HG03060 (cell line): ENCODE results near the gene P4HB.
A peak's percentile ranks its signal among the peaks of the same experiment; 100 is the strongest.

ENCODE experiments used
- ATAC-seq: cut with Tn5 transposase; IDR thresholded peaks from one replicate; pipeline ENCODE4 v1.9.1; 2021; ENCODE audit warnings: low read depth, moderate number of reproducible peaks; ENCODE audit not compliant: unreplicated experiment

Gene P4HB

DNA sequence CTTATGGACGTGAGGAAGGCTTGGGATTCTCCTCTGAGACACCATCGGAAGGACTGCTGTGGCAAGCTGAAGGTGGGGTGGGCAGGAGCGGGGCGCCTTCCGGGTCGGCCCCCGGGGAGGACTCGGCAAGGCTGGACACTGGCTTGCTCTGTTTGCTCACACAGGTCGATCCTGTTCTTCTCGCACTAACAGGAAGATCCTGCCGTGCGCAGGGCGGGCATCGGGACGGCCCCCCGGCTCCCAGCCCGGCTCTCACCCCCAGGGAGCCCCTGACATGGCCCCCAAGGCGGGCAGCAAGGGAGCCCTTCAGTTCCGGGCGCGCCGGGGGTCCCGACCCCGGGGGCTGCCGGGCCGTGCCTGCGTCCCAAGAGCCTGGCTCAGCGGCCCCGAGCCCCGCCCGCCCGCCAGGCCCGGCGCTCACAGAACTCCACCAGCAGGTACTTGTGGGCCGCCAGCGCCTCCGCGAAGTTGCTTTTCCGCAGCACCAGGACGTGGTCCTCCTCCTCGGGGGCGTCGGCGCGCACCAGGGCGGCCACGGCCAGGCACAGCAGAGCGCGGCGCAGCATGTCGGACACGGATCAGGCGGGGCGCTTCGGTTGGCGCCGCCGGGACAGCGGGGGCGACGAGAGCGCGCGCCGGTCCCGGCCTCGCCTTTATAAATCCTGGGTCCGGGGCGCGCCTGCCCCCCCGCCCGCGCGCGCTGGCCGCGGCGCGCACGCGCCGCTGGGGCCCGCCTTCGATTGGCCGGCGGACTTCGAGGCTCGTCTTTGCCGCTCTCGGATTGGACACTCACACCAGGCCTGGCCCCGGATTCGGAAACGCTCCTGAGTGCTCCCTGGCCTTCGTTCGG lies at the start of gene P4HB:
P4HB (minus strand) TSS at position 630 of the 850 bp plus-strand sequence; CDS start at position 566, 64 bp downstream.
- peak; percentile 14 for ATAC-seq

DNA sequence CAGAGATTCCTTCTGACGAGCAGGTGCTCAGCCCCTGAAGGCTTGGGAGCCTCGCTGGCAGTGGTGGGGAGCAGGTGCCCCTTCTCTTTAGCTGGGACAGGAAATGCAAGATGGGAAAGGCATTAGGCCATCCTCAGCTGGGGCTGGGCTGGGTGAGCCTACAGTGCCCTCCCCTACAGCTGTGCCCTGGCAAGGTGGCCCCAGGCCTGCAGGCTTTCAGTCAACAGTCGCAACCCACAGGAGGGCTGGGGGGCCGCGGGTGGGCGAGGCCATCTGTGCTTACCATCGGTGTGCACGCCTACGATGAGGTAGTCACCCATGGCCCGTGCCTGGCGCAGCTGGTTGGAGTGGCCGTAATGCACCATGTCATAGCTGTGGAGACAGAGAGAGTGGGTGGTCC lies 48.9 kb upstream of the P4HB start:
- ATAC-seq: no peak

DNA sequence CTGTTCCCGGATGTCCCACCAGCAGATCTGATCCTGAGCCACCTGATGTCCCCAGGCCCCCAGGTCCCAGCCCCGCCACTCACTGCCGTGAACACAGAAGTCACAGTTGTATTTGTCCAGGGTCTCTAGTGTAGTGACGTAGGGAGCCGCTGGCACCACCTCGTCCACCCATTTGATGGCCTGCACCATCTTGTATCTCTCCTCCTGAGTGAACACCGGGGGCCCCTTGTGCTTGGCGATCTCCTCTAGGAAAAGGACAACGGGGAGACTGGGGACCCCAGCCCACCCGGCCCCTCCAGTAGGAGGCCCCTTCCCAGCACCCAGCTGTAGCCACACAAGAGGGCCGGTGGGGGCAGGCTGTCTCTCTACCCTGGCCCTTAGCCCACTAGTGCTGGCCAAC lies 48.5 kb upstream of the P4HB start:
- ATAC-seq: no peak

DNA sequence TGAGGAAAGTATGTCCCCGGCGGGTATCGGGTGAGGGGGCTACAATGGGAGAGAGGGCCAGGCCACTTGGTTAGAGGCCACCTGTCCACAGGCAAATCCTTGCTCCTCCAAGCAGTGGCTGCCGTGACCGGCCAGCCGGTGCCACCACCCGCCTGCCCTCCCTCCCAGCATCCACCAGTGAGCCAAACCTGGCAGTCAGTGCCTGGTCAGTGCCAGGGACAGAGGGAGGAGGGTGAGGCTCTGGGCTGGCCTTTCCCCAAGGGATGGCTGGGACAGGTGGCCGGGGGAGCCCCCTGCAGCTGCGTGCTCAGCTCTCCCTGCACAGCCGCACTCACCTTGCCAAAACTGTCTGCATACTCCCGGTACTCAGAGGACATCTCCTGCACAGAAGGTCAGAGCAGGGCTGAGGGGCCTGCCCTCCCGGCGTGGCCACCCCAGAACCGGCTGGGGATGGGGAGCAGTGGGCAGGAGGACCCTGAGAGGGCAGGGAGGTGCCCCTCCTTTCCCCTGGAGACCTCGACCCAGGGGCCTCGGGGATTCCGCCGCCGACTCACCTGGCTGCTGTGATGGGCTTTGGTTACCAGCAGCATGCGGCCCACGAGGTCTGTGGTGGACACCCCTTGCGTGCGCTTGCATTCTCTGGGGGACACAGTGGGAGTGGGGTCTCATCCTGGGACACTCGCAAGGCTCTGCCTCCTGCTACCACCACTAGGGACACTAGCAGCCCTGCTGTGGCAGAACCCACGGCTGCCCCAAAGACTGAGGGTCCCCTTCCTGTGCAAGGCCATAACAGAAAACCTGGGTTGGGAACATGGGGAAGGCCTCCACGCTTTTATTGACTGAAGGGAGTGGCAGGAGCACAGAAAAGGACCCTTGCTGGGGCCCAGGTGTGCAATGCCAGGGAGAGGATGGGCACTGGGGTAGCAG lies 47.1 kb upstream of the P4HB start:
- ATAC-seq: no peak

DNA sequence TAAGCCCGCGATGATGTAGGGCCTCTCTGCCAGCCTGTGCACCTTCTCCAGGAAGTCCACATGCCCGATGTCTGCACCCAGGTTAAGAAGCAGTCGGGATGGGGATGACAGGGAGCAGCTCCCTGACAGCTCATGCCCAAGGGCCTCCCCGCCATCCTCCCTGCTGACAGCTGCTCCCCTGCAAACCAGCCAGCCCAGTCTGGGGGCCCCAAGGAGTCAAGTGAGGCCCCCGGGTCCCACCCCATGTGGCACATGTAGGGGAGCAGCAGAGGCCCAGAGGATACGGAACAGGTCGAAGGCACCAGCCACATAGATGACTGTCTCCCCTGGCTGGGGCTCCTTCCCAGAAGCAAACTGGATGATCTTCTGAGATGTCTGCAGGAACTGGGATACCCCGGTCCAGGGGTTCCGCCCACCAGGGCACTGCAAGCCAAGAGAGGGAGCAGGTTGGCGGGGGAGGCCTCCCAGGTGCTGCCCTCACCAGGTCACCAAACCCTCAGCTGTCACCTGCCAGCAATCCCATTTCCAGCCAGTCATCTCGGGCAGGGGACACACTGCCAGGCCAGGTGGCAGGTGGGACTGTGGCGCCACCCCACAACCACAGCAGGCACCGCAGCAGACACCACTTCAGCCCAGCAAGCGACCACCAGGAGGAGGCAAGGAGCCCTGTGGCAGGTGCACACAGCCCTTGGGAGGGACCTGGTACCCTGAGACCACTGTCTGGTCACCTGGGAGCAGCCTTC lies 46.3 kb upstream of the P4HB start:
- ATAC-seq: no peak

DNA sequence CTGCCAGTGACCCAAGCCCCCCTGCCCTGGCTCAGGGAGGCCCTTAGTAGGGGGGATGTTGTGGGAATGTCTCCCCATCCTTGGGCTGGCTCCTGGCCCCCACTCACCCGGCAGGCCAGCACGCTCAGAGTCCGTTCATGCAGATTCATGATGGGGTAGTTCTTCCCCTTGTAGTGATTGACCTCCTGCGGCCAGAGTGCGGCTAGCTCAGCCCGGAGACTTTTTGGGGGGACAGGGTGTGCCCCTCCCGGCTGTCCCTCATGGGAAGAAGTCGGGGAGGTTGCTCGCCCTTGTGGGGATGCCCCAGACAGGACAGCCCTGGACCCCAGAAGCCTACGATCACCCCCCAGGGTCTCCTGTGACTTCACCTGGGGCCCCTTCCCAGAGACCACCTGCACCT lies 45.7 kb upstream of the P4HB start:
- no peak for ATAC-seq

DNA sequence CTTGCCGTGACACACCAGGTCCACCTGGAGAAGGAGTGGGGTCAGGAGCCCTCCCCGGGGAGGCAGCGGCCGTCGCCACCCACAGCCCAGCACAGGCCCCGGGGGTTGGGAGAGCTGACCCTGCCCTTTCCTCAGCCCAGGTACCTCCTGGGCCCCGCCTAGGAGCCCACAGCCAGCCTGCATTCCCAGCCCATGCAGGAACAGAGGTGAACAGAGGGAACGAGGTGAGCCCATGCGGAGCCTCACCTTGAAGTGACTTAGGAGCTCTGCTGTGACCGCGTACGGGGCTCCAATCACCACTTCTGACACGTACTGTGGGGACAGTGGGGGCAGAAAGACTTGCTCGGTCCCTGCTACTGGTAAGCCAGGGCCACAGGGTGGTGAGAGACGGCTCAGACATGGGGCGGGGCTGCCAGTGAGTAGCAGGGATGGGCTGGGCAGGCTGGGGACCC lies 45.1 kb upstream of the P4HB start:
- ATAC-seq: no peak

DNA sequence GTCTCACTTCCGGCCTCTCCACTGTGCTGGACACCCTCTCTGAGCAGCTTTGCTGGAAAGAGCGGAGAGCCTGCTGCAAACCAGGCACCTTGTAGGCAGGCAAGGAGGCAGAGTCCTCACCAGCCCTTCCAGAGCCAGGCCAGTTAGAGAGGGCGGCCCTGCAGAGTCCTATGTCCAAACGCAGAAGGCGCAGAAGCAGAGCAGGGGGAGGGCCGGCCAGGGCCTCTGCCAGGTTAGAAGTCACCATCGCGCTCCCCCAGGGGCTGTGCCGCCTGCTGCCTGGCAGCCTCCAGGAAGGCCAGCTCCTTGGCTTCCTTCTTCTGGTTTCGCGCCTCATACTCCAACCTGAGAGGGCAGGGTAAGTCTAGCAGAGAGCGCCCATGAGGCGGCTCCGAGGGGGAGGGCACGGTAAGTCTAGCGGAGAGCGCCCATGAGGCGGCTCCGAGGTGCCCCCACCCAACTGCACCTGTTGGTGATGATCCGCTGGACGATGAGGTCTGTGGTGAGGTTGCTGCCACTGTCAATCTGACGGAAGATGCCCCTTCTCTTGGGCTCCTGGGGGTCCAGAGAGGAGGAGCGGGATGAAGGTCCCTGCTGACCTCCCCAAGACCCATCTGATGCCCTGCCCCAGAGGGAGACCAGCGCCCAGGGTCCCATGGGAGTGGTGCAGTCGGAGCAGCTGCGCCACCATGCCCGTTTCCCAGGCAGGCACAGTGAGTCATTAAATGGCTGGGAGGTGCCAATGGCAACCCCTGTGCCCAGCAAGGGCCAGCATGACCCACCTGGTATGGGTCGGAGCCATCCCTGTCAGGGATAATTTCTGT lies 44.5 kb upstream of the P4HB start:
- no peak for ATAC-seq

DNA sequence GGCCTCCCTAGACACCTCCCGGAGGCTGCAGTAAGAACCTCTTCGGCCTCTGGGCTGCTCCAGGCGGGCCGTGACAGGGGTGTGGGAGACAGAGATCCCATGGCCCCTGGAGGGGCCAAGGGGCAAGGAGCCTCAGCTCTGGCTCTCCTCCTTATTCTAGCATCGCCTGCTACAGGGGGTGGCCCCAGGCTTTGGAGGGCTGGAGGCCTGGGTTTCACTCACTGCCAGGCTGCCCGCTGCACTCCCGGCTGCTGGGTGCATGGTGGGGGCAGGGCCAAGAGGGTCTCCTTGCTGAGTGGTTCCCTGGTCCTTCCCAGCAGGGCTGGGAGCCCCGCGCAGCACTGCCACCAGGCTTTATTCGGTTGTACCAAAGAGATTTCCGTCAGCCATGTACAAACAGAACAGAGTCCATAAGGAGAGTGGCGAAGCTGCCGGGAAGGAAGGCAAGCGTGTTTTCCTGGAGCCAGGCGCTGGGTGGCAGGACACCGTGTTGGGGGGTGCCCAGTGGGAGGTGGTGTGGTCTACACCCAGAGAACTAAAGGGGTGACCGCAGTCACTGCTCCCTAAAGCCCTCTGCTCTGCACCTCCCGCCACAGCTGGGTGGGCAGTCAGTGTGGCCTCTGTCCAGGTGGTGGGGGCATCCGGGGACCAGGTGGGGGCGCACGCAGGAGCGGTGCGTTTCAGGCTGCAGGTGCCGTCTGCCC lies 43.7 kb upstream of the P4HB start:
- ATAC-seq: no peak

DNA sequence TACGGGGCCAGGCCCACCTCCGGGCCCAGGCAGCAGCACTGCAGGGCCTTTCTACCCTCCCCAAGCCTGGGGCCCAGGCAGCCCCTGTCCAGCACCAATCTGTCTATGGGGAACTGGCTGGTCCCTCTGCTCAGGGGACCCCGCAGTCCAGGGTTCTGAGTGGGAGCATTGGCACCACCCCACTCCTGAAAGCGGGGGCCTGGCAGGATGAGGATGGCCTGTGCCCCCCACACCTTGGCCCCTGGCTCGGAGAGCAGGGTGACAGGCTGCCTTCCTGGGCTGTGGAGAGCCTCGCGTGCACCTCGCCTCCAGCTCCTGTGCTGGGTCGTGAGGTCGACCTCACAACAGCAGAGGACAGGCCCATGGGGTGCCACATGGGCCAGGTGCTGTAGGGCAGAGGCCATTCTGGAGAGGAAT lies 43.1 kb upstream of the P4HB start:
- ATAC-seq: no peak

DNA sequence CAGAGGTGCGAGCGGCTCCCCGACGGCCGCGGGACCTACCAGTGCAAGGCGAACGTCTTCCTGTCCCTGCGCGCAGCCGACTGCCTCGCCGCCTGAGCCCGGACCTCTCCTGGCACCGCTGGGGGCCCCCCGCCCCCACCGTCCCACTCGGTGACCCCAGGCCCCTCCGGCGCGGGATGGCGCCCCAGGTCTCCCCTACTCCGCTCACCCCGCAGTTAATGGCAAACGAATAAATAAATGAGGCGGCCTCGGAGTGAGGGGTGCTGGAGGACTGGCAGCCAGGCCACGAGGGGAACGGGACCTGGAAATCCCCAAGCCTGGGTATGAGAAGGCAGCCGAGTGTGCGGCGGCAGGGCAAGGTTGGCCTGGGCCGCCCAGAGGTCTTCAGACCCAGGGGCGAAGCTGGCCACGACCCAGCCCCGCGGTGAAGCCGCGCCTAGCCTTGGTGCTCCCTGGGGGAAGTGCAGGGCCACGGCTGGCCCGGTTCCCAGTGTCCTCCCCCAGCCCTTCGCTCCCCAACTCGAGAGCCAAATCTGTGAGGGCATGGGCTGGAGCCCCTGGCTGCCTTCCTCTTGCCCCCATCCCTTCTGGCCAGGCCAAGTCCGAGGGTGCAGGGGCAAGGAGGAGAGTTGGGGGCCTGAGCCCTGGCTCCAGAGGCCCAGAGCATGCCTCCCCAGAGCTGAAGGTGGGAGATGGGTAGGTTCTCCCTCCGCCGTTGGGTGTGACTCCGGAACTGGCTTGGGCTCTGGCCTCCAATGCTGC lies 42.5 kb upstream of the P4HB start:
- ATAC-seq: no peak

DNA sequence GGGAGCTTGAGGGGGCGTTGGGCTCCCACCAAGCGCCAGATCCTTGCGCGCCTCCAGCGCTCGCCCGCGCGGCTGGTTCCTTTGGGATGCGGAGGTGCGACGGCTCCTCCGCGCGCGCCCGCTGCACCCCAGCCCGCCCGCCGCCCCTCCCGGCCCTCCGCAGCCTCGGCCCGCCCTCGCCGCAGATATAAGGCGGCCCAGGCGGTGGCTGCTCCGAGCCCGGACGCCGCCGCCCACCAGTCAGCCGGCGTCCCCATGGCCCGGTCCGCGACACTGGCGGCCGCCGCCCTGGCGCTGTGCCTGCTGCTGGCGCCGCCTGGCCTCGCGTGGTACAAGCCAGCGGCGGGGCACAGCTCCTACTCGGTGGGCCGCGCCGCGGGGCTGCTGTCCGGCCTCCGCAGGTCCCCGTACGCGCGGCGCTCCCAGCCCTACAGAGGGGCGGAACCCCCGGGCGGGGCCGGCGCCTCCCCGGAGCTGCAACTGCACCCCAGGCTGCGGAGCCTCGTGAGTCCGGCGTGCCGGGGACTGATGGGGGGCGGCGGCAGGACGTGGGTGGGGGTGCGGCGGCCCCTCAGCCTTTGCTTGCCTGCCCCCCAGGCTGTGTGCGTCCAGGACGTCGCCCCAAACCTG lies 41.8 kb upstream of the P4HB start, which contains the start of gene NPB:
NPB (plus strand) TSS at position 216 of the 630 bp plus-strand sequence; CDS start at position 256, 40 bp downstream.
- ATAC-seq: no peak

DNA sequence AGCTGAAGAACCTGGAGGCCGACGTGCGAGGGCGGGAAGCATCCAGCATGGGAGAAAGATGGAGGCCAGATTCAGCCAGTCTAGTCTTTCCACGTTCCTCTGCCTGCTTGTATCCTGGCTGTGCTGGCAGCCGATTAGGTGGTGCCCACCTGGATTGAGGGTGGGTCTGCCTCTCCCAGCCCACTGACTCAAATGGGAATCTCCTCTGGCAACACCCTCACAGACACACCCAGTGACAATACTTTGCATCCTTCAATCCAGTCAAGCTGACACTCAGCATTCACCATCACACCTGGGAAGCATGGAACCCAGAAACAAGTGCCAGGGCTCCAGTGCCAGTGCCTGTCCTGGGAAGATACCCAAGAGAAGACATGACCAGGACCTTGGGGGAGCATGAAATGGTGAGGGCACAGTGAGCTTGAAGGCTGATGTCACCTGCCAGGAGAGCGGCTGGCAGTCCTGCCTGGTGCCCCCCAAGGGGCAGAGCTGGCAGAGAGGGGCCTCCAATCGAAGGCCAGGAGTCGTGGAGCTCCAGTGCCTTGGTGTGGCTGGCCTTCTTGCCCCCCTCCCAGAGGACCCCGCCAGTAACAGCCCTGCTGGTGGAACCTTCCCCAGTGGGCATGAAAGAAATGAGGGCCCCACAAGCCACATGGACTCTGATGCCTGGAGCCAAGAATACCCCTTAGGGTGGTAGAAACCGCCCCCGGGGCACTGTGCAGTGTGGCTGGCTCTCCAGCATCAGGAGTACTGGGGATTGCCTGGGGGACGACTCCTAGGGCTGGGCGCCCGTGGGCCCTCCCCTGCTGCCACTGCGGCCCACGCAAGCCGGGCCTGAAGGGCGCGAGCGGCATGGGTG lies 41.1 kb upstream of the P4HB start:
- ATAC-seq: no peak

DNA sequence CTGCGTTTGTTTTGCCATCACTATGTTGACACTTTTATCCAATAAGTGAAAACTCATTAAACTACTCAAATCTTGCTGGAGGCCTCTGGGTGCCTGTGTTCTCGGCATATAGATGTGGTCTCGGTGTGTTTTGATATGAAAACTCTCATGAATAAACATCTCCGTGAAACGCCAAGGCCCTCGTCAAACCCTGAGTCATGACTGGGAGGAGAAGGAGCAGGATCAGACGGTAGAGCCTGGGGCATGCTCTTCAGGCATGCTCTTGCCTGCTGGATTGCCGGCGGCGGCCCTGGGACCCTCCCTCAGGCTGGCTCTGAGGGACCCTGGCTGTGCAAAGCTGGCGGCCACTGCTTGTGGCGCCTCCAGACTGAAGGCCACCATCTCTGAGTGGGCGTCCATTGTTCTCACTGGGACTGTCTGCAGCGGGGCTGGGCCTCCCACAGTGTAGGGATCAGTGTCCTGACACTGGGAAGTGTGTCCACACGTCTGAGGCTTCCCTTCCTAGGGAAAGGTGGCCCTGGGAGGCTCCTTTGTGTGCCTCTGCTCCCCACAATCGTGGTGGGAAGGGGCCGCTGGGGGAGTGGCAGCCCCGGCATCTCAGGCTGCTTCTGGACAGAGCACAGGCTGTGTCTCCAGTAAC lies 40.0 kb upstream of the P4HB start:
- ATAC-seq: no peak

DNA sequence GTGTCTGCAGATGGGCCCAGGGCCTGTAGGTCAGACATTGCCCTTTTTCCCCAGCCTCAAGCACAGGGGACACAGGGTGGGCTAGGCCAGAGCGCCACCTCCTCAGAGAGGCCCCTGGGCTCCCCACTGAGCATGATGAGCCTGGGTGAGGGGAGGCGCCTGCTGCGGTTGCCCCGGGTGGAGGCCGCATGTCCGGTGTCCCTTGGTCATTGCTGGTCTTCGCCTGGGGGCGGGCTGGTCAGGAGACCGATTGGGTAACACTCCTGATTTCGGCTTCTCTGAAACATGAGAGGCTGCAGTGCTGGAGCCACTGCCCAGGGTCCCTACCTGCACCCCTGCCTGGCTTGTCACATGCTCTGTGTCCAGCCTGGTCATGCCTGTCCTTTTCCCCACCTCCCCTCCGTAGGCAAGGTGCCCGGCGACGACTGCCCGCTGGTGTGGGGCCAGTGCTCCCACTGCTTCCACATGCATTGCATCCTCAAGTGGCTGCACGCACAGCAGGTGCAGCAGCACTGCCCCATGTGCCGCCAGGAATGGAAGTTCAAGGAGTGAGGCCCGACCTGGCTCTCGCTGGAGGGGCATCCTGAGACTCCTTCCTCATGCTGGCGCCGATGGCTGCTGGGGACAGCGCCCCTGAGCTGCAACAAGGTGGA lies 39.3 kb upstream of the P4HB start:
- no peak for ATAC-seq

DNA sequence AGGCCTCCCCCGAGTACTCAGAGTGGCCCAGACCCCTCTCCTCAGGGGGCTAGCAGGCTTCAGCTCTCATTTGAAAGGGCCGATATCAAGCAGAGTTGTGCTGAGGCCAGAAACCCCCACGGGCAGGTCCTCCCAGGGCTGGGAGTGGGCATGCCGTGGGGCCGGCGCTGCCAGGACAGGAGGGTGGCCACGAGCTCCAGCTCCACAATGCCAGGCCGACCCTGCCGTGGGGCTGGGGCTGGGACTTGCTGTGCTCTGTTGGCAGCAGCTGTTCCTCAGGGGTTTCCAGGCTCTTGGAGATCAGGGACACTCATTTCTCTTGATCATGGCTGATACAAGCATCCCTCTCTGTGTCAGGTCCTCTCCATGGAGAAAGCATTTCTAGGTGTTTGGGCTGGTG lies 38.5 kb upstream of the P4HB start:
- no peak for ATAC-seq
